B cell (primary cell): ENCODE results near the gene BARHL2.

Source experiments
- EZH2 ChIP-seq: IDR thresholded peaks from 2 replicates; pipeline ENCODE4 v1.6.1; 2012; ENCODE audit warnings: borderline replicate concordance, low read depth, mild to moderate bottlenecking, moderate library complexity, low read length; ENCODE audit not compliant: insufficient read depth, poor library complexity, severe bottlenecking
- TF ChIP-seq, protein P1 (sequence below): fragments of 200-600 bp; IDR thresholded peaks from one replicate; pipeline ENCODE4 v1.8.0; 2022; ENCODE audit warnings: antibody characterized with exemption, mild to moderate bottlenecking

DNA sequence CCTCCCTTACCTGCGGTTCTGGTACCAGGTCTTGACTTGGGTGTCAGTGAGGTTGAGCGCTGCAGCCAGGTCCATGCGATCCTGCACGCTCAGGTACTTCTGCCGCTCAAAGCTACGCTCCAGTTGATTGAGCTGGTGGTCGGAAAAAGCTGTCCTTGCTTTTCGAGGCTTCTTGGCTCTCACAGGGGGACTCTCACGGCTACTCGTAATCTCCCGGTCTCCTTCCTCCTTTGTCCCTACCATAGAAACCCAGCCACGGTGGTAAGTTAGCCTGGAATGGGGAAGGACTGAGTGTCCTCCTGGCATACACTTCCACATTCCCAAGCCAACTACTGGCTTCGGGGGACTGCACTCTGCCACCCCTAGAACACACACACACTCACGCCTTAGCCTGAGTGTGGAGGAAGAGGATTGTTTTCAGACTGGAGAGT lies 2.6 kb downstream of the BARHL2 start:
- TF ChIP-seq, protein P1, sequence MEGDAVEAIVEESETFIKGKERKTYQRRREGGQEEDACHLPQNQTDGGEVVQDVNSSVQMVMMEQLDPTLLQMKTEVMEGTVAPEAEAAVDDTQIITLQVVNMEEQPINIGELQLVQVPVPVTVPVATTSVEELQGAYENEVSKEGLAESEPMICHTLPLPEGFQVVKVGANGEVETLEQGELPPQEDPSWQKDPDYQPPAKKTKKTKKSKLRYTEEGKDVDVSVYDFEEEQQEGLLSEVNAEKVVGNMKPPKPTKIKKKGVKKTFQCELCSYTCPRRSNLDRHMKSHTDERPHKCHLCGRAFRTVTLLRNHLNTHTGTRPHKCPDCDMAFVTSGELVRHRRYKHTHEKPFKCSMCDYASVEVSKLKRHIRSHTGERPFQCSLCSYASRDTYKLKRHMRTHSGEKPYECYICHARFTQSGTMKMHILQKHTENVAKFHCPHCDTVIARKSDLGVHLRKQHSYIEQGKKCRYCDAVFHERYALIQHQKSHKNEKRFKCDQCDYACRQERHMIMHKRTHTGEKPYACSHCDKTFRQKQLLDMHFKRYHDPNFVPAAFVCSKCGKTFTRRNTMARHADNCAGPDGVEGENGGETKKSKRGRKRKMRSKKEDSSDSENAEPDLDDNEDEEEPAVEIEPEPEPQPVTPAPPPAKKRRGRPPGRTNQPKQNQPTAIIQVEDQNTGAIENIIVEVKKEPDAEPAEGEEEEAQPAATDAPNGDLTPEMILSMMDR, result no peak
- TF ChIP-seq EZH2, result no peak
